Liver (tissue), 3 donors: ENCODE data around the gene EGFR.

ENCODE experiments used
- ATF3 ChIP-seq: IDR thresholded peaks from 2 replicates; pipeline ENCODE4 v1.6.1; 2016; ENCODE audit warnings: antibody characterized with exemption
- CTCF ChIP-seq: fragments of 150-350 bp; IDR thresholded peaks from 2 replicates; pipeline ENCODE4 v1.5.1; 2017; ENCODE audit warnings: improper control_type of control experiment, low read depth, low read length; ENCODE audit not compliant: missing input control
- EGR1 ChIP-seq, 2 donors: IDR thresholded peaks; 2 replicates each; pipeline ENCODE4 v1.6.1; 2016 to 2018; ENCODE audit warnings: antibody characterized with exemption in 2 of 2, low read depth in 2 of 2
- FOXA2 ChIP-seq: IDR thresholded peaks from 2 replicates; pipeline ENCODE4 v1.6.1; 2016; ENCODE audit warnings: antibody characterized with exemption
- GABPA ChIP-seq, 2 donors: IDR thresholded peaks in 1 of 2; conservative IDR thresholded peaks in 1 of 2; 2 replicates each; pipeline ENCODE4 v1.6.1; 2016; ENCODE audit warnings: antibody characterized with exemption in 2 of 2, mild to moderate bottlenecking in 1 of 2, moderate library complexity in 1 of 2
- JUND ChIP-seq, 2 donors: IDR thresholded peaks; 2 replicates each; pipeline ENCODE4 v1.6.1; 2016; ENCODE audit warnings: antibody characterized with exemption in 2 of 2
- MAX ChIP-seq: IDR thresholded peaks from 2 replicates; pipeline ENCODE4 v1.6.1; 2016; ENCODE audit warnings: antibody characterized with exemption
- RAD21 ChIP-seq, 2 donors: IDR thresholded peaks; 2 replicates each; pipeline ENCODE4 v1.6.1; 2016; ENCODE audit warnings: antibody characterized with exemption in 2 of 2, mild to moderate bottlenecking in 2 of 2
- REST ChIP-seq: IDR thresholded peaks from 2 replicates; pipeline ENCODE4 v1.6.1; 2016; ENCODE audit warnings: antibody characterized with exemption, mild to moderate bottlenecking
- RXRA ChIP-seq, 2 donors: IDR thresholded peaks; 2 replicates each; pipeline ENCODE4 v1.6.1; 2017 to 2018; ENCODE audit warnings: antibody characterized with exemption in 2 of 2, mild to moderate bottlenecking in 1 of 2
- SP1 ChIP-seq: IDR thresholded peaks from 2 replicates; pipeline ENCODE4 v1.6.1; 2018; ENCODE audit warnings: antibody characterized with exemption, mild to moderate bottlenecking
- TAF1 ChIP-seq: conservative IDR thresholded peaks from 2 replicates; pipeline ENCODE4 v1.6.1; 2016; ENCODE audit warnings: antibody characterized with exemption, mild to moderate bottlenecking
- donor health status: healthy.
- donor health status: healthy.

GRCh38 chr7:55120501-55121198 lies 101.8 kb downstream of the EGFR start:
- TF ChIP-seq CTCF (no peak), ATF3 (peak; percentile 25), RXRA (IDR thresholded peaks at IDR 0.05) (peak; percentile 78 to 90), SP1 (peak; percentile 68), TAF1 (no peak), RAD21 (IDR thresholded peaks at IDR 0.05) (peak; percentile 63), REST (peak; percentile 54), JUND (IDR thresholded peaks at IDR 0.05) (peak; percentile 75 to 85), EGR1 (IDR thresholded peaks at IDR 0.05; ENCODE audit: low read depth in 2 of 2) (peak in 1 of 2 donors; percentile 68), FOXA2 (peak; percentile 53), MAX (peak; percentile 84), GABPA (IDR thresholded peaks at IDR 0.05 in 1 of 2, conservative IDR thresholded peaks at IDR 0.05 in 1 of 2) (peak in 1 of 2 donors; percentile 41)
